ENCODE data around the gene TP53RK. TPM values are rescaled to one million over a fixed set of nuclear protein-coding genes. Genes with fewer than 3 reads are reported as not detected.

The TP53RK gene
- total RNA-seq, 1 donor from 2014 or later: 15.9 TPM

- no peaks in the 10 kb centered on the region for H4K20me1 ChIP-seq (ENCODE audit: low read depth)
- peak within 1 kb of the TSS; percentile 5 for H3K9ac ChIP-seq
- peaks cover 21% of the 10 kb centered on the region for H3K4me1 ChIP-seq
- no peaks in the 10 kb centered on the region for H3K27me3 ChIP-seq
- Mint-ChIP-seq H3K4me1 (peaks cover 41% of the 10 kb centered on the region), H3K9me3 (peaks cover 7% of the 10 kb centered on the region), H3K27ac (peak within 1 kb of the TSS; percentile 97), H3K36me3 (peaks cover 7% of the 10 kb centered on the region), H3K4me3 (peak within 1 kb of the TSS; percentile 91), H3K27me3 (ENCODE audit: insufficient read depth, low read depth) (peaks cover 7% of the 10 kb centered on the region)
- peak; percentile 77 for DNase-seq (ENCODE audit: low spot score)
- peaks cover 25% of the 10 kb centered on the region for H3F3A ChIP-seq (ENCODE audit: low read depth)
- H2AFZ ChIP-seq (replicated peaks): peak within 1 kb of the TSS; percentile 91
- H3K4me3 ChIP-seq: peak within 1 kb of the TSS; percentile 60
- no peak within 1 kb of the TSS for H3K27ac ChIP-seq
- TF ChIP-seq CTCF (IDR thresholded peaks at IDR 0.05) (no peak), EZH2 (IDR thresholded peaks at IDR 0.05) (no peak), EZH2phosphoT487 (IDR thresholded peaks at IDR 0.05) (no peak)
- H3K79me2 ChIP-seq (ENCODE audit: low read depth): no peaks in the 10 kb centered on the region
- H3K4me2 ChIP-seq: peak within 1 kb of the TSS; percentile 91
- H3K9me3 ChIP-seq (ENCODE audit: low read depth): peaks cover 5% of the 10 kb centered on the region
- no peaks in the 10 kb centered on the region for H3K36me3 ChIP-seq
Measured at GRCh38 chr20:46709459-46710152, 20.4 kb upstream of the TP53RK start, which contains the start of gene SLC2A10. TSS of gene SLC2A10 (plus strand) at chr20:46709649. CDS start at chr20:46709737, 88 bp downstream.

DNA sequence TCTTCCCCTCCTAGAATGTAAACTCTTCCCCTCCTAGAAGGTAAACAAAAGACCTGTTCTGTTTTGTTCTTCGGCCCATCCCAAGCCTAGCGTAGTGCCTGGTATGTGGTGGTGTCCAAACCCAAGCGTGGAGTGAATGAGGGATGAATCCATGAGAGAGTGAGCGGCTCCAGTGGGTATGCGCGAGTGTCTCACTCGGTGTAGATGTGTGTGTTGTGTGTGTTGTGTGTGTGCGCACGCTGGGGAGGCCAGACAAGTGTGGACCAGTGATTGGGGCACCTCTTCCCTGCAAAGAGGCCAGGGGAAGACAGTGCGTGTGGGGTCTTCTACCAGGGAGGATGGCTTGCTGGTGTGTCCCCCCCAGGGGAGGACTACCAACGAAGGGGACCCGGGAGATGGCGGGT, 19.8 kb upstream of the TP53RK start:
- Mint-ChIP-seq H3K4me3 (peak overlapping the region; percentile 85), H3K27ac (peak overlapping the region; percentile 97), H3K36me3 (peaks cover 7% of the 10 kb centered on the region), H3K9me3 (peaks cover 7% of the 10 kb centered on the region), H3K4me1 (peaks cover 45% of the 10 kb centered on the region), H3K27me3 (ENCODE audit: insufficient read depth, low read depth) (peaks cover 7% of the 10 kb centered on the region)
- H3K79me2 ChIP-seq (ENCODE audit: low read depth): no peaks in the 10 kb centered on the region
- no peaks in the 10 kb centered on the region for H3K36me3 ChIP-seq
- H3K27ac ChIP-seq: no peak overlapping the region
- peaks cover 25% of the 10 kb centered on the region for H3K4me1 ChIP-seq
- no peaks in the 10 kb centered on the region for H4K20me1 ChIP-seq (ENCODE audit: low read depth)
- DNase-seq (ENCODE audit: low spot score): no peak
- no peaks in the 10 kb centered on the region for H3K27me3 ChIP-seq
- H3K4me2 ChIP-seq: peak overlapping the region; percentile 91
- H3F3A ChIP-seq (ENCODE audit: low read depth): peaks cover 28% of the 10 kb centered on the region
- TF ChIP-seq CTCF (IDR thresholded peaks at IDR 0.05): no peak
- TF ChIP-seq EZH2 (IDR thresholded peaks at IDR 0.05): no peak
- no peak for TF ChIP-seq EZH2phosphoT487 (IDR thresholded peaks at IDR 0.05)
- H3K9ac ChIP-seq: no peak overlapping the region
- H3K9me3 ChIP-seq (ENCODE audit: low read depth): peaks cover 5% of the 10 kb centered on the region
- H2AFZ ChIP-seq (replicated peaks): peak overlapping the region; percentile 91
- H3K4me3 ChIP-seq: peak overlapping the region; percentile 60

DNA sequence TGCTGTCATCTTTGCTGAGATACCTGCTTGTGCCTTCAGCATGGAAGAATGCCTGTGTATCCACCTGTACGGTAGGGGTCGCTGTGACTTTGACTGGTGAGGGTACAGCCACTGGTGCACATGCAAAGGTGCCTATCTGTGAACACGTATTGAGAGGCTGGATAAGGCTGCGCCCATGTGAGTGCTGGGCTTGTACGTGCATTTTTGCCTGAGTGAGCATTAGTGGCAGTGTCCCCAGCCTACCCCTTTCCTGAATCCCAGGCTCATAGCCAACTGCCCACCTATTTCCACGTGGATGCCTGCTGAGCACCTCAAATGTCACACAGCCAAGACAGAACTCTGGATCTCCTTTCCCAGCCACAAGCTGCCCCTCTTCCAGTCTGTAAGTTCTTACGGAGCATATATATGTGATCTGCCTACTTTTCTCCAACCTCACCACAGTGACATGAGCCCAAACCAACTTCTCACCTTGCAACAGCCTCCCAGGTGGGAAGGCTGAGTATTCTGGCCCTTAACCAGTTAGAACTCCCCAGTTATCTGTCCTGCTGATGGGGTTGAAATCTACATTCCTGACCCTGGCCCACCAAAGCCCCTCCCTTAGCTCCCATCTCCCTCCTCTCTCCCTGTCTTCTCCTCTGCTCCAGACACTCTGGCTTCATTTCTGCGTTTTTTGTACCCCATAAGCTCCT, 19.1 kb upstream of the TP53RK start:
- Histone ChIP-seq H3K4me3 (no peak overlapping the region), H3F3A (ENCODE audit: low read depth) (peaks cover 28% of the 10 kb centered on the region), H4K20me1 (ENCODE audit: low read depth) (no peaks in the 10 kb centered on the region), H3K27me3 (no peaks in the 10 kb centered on the region), H3K9me3 (ENCODE audit: low read depth) (peaks cover 5% of the 10 kb centered on the region), H2AFZ (replicated peaks) (peak overlapping the region; percentile 91), H3K27ac (no peak overlapping the region), H3K79me2 (ENCODE audit: low read depth) (no peaks in the 10 kb centered on the region), H3K36me3 (no peaks in the 10 kb centered on the region), H3K9ac (no peak overlapping the region), H3K4me2 (no peak overlapping the region), H3K4me1 (peaks cover 25% of the 10 kb centered on the region)
- TF ChIP-seq CTCF (IDR thresholded peaks at IDR 0.05) (peak; percentile 50), EZH2 (IDR thresholded peaks at IDR 0.05) (no peak)
- H3K4me3 Mint-ChIP-seq: peak overlapping the region; percentile 85
- peak; percentile 43 for DNase-seq (ENCODE audit: low spot score)
- H3K27me3 Mint-ChIP-seq (ENCODE audit: insufficient read depth, low read depth): peaks cover 9% of the 10 kb centered on the region
- no peak overlapping the region for H3K27ac Mint-ChIP-seq
- peaks cover 7% of the 10 kb centered on the region for H3K36me3 Mint-ChIP-seq
- peaks cover 7% of the 10 kb centered on the region for H3K9me3 Mint-ChIP-seq
- peaks cover 44% of the 10 kb centered on the region for H3K4me1 Mint-ChIP-seq

Measured in neural progenitor cell (in vitro differentiated cells).